ENCODE data around the gene ZFYVE21. TPM values are rescaled to one million over a fixed set of nuclear protein-coding genes. Genes with fewer than 3 reads are reported as not detected.

The ZFYVE21 gene
- total RNA-seq, 1 experiment from 2014 or later = 59.7 TPM

- TF ChIP-seq PRDM15 (CRISPR knock-in tag; IDR thresholded peaks at IDR 0.05) (no peak), SOX15 (CRISPR knock-in tag; IDR thresholded peaks at IDR 0.05) (no peak), ZBTB21 (CRISPR knock-in tag; IDR thresholded peaks at IDR 0.05; ENCODE audit: borderline replicate concordance) (no peak), TP53 (CRISPR knock-in tag; IDR thresholded peaks at IDR 0.05) (no peak), TEAD1 (CRISPR knock-in tag; IDR thresholded peaks at IDR 0.05) (no peak), MYBL2 (CRISPR knock-in tag; IDR thresholded peaks at IDR 0.05) (no peak), HMGXB4 (CRISPR knock-in tag; IDR thresholded peaks at IDR 0.05) (no peak), KAT7 (CRISPR knock-in tag; IDR thresholded peaks at IDR 0.05; ENCODE audit: borderline replicate concordance) (no peak), E2F5 (CRISPR knock-in tag; IDR thresholded peaks at IDR 0.05) (no peak), JAZF1 (CRISPR knock-in tag; IDR thresholded peaks at IDR 0.05) (no peak)
- TF ChIP-seq, protein P1, sequence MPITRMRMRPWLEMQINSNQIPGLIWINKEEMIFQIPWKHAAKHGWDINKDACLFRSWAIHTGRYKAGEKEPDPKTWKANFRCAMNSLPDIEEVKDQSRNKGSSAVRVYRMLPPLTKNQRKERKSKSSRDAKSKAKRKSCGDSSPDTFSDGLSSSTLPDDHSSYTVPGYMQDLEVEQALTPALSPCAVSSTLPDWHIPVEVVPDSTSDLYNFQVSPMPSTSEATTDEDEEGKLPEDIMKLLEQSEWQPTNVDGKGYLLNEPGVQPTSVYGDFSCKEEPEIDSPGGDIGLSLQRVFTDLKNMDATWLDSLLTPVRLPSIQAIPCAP (CRISPR knock-in tag; IDR thresholded peaks at IDR 0.05) = no peak
Measured at GRCh38 chr14:103728721-103729120, 13.1 kb downstream of the ZFYVE21 start (continued).

DNA sequence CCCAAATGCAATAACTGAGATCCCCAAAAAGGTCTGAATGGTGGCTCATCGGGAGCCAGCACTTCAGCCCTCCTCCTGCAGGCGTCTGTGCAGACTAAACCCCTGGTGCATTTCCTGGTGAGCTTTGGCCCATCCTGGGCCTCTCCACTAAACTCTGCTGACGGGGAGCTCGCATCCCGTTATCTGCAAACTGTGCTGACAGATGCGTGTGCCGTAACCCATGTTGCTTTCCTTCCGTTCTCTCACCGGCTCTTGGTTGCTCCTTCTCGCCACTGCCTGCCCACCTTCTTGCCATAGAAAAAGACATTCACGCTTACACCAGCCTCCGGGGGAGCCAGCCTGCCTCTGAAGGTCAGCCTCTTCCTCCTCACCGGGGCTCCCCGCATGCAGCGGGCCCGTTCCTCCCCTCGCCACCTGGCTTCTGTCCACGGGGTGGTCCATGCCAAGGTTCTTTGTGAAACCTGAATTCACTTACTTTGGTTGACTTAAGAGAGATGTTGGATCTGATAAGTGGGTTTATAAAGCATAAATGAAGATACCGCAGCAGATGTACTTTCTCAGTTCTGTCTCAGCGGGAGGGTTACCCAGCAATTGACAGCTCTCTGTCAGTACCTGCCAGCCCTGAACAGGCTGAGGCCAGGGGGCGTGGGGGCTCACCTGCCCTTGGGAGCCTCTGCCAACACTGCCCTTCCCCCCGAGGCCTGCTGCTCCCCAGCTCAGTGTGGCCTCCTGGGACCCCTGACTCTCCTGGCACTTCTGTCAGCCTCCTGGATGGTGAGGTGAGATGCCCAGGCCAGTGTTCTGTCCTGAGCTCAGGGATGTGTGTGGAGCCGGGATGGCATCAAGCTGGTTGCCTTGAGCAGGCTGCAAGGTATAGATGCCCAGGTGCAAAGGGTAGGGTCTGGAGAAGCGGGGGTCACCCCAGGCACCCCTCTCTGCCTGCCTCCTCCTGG, 14.2 kb downstream of the ZFYVE21 start:
- ChIA-PET POLR2A (no interaction called here), CTCF (no interaction called here)
- no peaks in the 10 kb centered on the region for H3K9me3 Mint-ChIP-seq
- no peak for ATAC-seq
- no peak overlapping the region for H3K27ac Mint-ChIP-seq
- H3K4me3 Mint-ChIP-seq = no peak overlapping the region
- peaks cover 20% of the 10 kb centered on the region for H3K36me3 Mint-ChIP-seq
- DNase-seq (ENCODE audit: low spot score) = no peak
- no peaks in the 10 kb centered on the region for H3K27me3 Mint-ChIP-seq (ENCODE audit: low read depth)
- no peaks in the 10 kb centered on the region for H3K4me1 Mint-ChIP-seq
- TF ChIP-seq FOXP1 (CRISPR knock-in tag; IDR thresholded peaks at IDR 0.05; ENCODE audit: borderline replicate concordance) (no peak), E2F5 (CRISPR knock-in tag; IDR thresholded peaks at IDR 0.05) (no peak), KAT7 (CRISPR knock-in tag; IDR thresholded peaks at IDR 0.05; ENCODE audit: borderline replicate concordance) (no peak), STAT6 (CRISPR knock-in tag; conservative IDR thresholded peaks at IDR 0.05; ENCODE audit: low read depth) (no peak), ZNF232 (CRISPR knock-in tag; IDR thresholded peaks at IDR 0.05) (no peak), RORB (CRISPR knock-in tag; IDR thresholded peaks at IDR 0.05) (no peak), ZNF423 (CRISPR knock-in tag; IDR thresholded peaks at IDR 0.05) (no peak), IRF2 (CRISPR knock-in tag; IDR thresholded peaks at IDR 0.05; ENCODE audit: borderline replicate concordance, low read depth) (no peak)
- TF ChIP-seq, protein P2, sequence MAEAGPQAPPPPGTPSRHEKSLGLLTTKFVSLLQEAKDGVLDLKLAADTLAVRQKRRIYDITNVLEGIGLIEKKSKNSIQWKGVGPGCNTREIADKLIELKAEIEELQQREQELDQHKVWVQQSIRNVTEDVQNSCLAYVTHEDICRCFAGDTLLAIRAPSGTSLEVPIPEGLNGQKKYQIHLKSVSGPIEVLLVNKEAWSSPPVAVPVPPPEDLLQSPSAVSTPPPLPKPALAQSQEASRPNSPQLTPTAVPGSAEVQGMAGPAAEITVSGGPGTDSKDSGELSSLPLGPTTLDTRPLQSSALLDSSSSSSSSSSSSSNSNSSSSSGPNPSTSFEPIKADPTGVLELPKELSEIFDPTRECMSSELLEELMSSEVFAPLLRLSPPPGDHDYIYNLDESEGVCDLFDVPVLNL (CRISPR knock-in tag; IDR thresholded peaks at IDR 0.05; ENCODE audit: borderline replicate concordance, low read depth) = no peak
- TF ChIP-seq, protein P3, sequence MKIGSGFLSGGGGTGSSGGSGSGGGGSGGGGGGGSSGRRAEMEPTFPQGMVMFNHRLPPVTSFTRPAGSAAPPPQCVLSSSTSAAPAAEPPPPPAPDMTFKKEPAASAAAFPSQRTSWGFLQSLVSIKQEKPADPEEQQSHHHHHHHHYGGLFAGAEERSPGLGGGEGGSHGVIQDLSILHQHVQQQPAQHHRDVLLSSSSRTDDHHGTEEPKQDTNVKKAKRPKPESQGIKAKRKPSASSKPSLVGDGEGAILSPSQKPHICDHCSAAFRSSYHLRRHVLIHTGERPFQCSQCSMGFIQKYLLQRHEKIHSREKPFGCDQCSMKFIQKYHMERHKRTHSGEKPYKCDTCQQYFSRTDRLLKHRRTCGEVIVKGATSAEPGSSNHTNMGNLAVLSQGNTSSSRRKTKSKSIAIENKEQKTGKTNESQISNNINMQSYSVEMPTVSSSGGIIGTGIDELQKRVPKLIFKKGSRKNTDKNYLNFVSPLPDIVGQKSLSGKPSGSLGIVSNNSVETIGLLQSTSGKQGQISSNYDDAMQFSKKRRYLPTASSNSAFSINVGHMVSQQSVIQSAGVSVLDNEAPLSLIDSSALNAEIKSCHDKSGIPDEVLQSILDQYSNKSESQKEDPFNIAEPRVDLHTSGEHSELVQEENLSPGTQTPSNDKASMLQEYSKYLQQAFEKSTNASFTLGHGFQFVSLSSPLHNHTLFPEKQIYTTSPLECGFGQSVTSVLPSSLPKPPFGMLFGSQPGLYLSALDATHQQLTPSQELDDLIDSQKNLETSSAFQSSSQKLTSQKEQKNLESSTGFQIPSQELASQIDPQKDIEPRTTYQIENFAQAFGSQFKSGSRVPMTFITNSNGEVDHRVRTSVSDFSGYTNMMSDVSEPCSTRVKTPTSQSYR (CRISPR knock-in tag; IDR thresholded peaks at IDR 0.05) = no peak
